Astrocyte of the spinal cord (primary cell): ENCODE data around the gene AFG1L.

ENCODE experiments used
- DNase-seq: peaks from one replicate; pipeline ENCODE4 v3.0.0; 2011; ENCODE audit warnings: low read depth, low spot score
- H3K4me3 ChIP-seq: 2 replicates; pipeline ENCODE4 v1.5.1; 2011; ENCODE audit warnings: low read depth, mild to moderate bottlenecking, low read length, moderate library complexity
- in situ Hi-C: cut with HindIII; loops from 2 replicates; pipeline ENCODE4 v1.10.0; 2017; ENCODE audit warnings: low sequenced_read_pairs
- TF ChIP-seq, protein P1 (sequence below): IDR thresholded peaks from 2 replicates; pipeline ENCODE4 v1.5.1; 2012; ENCODE audit warnings: low read depth, mild to moderate bottlenecking, low read length, inconsistent platforms

Gene AFG1L

DNA sequence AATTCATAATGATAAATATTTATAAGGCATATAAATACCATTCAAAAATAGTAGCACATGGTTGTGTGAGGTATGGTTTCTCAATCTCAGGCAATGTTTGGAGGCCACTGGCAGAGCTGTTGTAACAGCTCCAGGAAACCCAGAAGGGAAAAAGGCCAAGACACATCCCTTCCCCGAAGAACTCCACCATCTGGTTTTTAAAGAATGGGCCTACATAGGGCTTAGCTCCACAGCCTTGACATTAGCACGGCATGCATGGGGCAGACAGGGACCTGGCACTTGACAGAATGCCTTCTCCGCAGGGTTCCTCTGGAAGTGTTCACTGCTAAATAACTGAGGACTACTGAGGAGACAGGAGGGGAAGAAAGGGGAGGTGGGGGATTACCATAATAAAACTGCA is 249.8 kb downstream of the AFG1L start:
- no peak overlapping the region for H3K4me3 ChIP-seq
- no peak for DNase-seq
- in situ Hi-C loops: no loop called here
- TF ChIP-seq, protein P1, sequence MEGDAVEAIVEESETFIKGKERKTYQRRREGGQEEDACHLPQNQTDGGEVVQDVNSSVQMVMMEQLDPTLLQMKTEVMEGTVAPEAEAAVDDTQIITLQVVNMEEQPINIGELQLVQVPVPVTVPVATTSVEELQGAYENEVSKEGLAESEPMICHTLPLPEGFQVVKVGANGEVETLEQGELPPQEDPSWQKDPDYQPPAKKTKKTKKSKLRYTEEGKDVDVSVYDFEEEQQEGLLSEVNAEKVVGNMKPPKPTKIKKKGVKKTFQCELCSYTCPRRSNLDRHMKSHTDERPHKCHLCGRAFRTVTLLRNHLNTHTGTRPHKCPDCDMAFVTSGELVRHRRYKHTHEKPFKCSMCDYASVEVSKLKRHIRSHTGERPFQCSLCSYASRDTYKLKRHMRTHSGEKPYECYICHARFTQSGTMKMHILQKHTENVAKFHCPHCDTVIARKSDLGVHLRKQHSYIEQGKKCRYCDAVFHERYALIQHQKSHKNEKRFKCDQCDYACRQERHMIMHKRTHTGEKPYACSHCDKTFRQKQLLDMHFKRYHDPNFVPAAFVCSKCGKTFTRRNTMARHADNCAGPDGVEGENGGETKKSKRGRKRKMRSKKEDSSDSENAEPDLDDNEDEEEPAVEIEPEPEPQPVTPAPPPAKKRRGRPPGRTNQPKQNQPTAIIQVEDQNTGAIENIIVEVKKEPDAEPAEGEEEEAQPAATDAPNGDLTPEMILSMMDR: no peak

DNA sequence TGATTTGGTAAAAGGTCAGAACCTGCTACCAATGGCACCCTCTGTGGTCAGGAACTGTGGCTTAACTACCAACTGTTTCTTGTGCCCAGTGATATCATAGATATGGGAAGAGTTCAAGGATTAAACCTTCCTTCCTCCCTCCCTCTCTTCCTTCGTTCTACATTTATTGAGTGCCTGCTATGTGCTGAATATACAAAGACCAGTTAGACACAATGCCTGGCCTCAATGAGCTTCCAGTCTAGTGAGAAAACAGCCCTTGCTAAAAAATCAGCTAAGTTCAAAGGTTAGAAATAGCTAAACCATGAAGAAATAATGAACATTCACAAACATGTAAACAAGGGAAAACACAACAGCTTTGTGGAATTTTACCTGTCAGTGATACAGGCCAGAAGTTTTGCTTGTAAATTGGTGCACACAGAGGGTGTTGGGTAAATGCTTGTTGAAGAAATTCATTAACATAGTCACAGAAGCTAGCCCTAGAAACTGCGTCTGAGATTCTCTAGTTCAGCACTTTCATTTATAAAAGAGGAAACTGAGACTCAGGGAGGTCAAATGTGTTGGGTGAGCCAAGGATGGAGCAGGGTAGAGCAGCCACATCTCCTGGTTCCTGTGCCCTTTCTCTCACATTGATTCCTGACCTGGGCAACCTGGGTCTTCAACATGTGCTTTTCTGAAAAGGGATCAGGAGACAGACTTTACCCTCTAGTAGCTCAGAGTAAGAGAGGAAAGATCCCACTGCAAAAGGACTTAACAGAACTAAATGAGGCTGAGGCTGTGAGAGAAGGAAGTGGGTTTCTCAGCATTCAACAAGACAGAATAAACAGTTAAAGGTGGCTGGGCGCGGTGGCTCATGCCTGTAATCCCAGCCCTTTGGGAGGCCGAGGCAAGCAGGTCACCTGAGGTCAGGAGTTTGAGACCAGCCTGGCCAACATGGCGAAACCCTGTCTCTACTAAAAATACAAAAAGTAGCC is 251.5 kb downstream of the AFG1L start:
- no peak overlapping the region for H3K4me3 ChIP-seq
- TF ChIP-seq, protein P1: no peak
- in situ Hi-C loops: no loop called here
- DNase-seq: no peak

DNA sequence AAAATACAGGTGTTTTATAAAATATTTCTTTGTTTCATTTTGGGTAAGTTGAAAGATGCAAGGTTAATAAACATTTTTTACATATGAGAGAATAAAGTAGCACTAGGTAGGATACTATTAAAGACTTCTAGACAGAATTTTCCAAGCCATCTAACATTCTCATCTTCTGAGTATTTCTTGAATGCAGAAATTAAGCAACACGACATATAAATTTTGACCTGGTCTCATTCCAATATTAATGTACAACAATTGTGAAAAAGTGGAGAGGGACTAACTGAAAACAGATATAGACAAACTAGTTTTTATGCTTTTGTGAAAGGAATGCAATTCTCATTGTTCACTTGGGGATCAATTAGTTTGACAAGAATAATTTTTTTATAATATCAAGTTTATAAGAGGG is 254.4 kb downstream of the AFG1L start:
- TF ChIP-seq, protein P1: no peak
- DNase-seq: no peak
- H3K4me3 ChIP-seq: no peak overlapping the region
- in situ Hi-C loops: no loop called here

DNA sequence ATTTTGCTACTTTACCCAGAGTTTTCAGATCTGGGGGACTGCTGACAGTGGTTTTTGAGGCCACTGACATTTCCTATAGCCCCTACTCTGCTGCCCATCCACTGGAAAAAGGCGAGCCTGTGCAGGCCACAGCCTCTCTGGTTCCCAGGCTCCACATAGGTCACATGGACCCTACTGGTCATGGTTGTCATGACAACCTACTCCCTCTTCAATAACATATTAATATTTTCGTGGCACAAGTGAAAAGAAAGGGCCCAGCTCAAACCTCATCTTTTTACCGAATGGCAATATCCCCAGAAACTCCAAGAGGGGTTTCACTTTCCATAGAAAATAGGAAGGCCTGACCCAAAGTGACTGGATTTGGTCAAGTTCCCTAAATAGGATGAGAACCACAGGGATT is 254.9 kb downstream of the AFG1L start:
- in situ Hi-C loops: no loop called here
- DNase-seq: peak; percentile 10
- TF ChIP-seq, protein P1: no peak

DNA sequence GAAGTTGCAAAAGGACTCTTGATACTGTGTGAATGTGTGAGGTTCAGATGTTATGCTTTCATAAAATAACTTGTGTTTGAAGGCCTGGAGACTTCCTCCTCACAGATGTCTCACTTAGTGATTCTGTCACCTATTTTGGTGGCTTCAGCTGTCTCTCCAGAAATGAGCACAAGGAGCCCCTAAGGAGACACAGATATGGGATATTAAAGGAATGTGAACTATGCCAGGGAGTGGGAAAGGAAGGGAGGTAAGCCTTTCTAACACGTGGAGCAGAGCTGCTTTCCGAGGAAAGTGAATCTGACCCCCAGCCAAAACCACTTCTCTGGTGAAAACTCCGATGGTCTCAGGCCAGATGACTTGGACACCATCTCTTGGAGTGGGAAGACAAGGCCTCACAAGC is 255.4 kb downstream of the AFG1L start:
- DNase-seq: no peak
- TF ChIP-seq, protein P1: no peak
- in situ Hi-C loops: no loop called here
- H3K4me3 ChIP-seq: no peak overlapping the region

More for the DNA sequence above, 254.9 kb downstream of the AFG1L start:
- H3K4me3 ChIP-seq: no peak overlapping the region

DNA sequence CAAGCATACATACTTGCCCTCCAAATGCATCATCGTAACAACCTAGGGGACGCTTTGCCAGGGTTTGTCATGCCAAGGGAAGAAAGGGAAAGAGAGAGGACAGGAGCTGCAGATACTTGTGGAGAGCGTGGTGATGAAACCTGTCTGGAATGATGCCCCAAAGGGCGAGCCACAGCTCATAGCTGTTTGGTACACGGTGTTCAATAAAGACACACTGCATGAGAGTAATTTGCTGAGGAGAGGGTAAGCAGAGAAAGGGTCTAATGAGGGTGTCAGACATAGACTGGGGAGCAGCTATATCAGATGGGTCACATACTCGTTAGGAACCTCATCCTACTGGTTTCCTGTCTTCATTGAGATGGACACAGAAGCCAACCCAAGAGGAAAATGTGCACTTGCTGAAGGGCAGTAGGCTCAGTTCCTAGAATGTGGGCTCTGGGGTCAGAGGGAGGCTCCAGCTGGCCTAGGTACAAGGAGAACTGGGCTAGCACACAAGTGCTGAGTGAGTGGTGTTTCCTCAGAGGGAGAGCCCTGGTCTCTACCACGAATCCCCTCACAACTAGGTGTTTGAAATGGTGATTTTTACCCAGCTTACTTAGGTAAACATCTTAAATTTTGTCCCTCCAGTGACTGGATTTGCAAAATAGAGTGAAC is 260.7 kb downstream of the AFG1L start:
- no peak overlapping the region for H3K4me3 ChIP-seq
- TF ChIP-seq, protein P1: no peak
- DNase-seq: no peak
- in situ Hi-C loops: no loop called here
